NCI-H2081 (cell line): Measurements from ENCODE around the gene WNK1.

ENCODE experiments used
- DNase-seq, 2 experiments: peaks; one replicate each; lab custom pipeline; 2025; lab: John Stamatoyannopoulos, UW

Gene WNK1

GRCh38 chr12:951176-951575 is 198.8 kb downstream of the WNK1 start:
- DNase-seq = peak in 1 of 2 experiments; percentile 40

- DNase-seq = peak in 1 of 2 experiments; percentile 54
Observed at GRCh38 chr12:953776-954175, 201.4 kb downstream of the WNK1 start.

GRCh38 chr12:954741-955140 is 202.4 kb downstream of the WNK1 start:
- DNase-seq = no peak

GRCh38 chr12:955939-956338 is 203.6 kb downstream of the WNK1 start:
- no peak for DNase-seq

GRCh38 chr12:958588-959123 is 206.3 kb downstream of the WNK1 start:
- DNase-seq = peak in 1 of 2 experiments; percentile 28
